OCI-LY7 (cell line): ENCODE data around the gene JCAD. TPM values are rescaled to one million over a fixed set of nuclear protein-coding genes. Genes with fewer than 3 reads are reported as not detected.

Experiments
- Bru-seq: library from RNA; stranded (reverse); fragments of 400-500 nt; gene quantifications from one replicate; lab custom pipeline; 2021; lab: Mats Ljungman, UMichigan
- BruChase-seq, 2 experiments: library from RNA; stranded (reverse); fragments of 400-500 nt; gene quantifications; one replicate each; lab custom pipeline; 2021; lab: Mats Ljungman, UMichigan
- BruUV-seq: library from RNA; stranded (reverse); fragments of 400-500 nt; replicated peaks from 2 replicates; lab custom pipeline; 2021; lab: Mats Ljungman, UMichigan
- CTCF ChIA-PET: fragments of 300-600 bp; sonication (Branson Sonifier 250); formaldehyde crosslinking; loops from one replicate; lab custom pipeline; 2022; ENCODE audit warnings: antibody characterized with exemption; ENCODE audit not compliant: unreplicated experiment; lab: Charles Lee
- POLR2A ChIA-PET: fragments of 300-600 bp; sonication (Branson Sonifier 250); formaldehyde crosslinking; loops from one replicate; lab custom pipeline; 2022; ENCODE audit warnings: antibody characterized with exemption; lab: Charles Lee
- DNase-seq: peaks from one replicate; pipeline ENCODE4 v3.0.0-alpha.2; 2015; ENCODE audit warnings: low spot score
- H2AFZ ChIP-seq: fragments of 200-600 bp; sonication (generic), shearing (Covaris generic); 2 replicates; pipeline ENCODE4 v1.6.1; 2014; ENCODE audit warnings: mild to moderate bottlenecking, antibody characterized with exemption, low read length, moderate library complexity
- H3K27ac ChIP-seq: fragments of 200-600 bp; sonication (generic); 2 replicates; pipeline ENCODE4 v1.5.1; 2014; ENCODE audit warnings: mixed run types, low read depth, mild to moderate bottlenecking, moderate library complexity, low read length, inconsistent platforms; ENCODE audit not compliant: poor library complexity, severe bottlenecking
- H3K36me3 ChIP-seq: fragments of 200-600 bp; sonication (generic); 2 replicates; pipeline ENCODE4 v1.6.1; 2014; ENCODE audit warnings: mild to moderate bottlenecking, antibody characterized with exemption, low read length, moderate library complexity, mixed read lengths; ENCODE audit not compliant: insufficient read depth
- H3K4me1 ChIP-seq: fragments of 200-600 bp; sonication (generic); 2 replicates; pipeline ENCODE4 v1.5.1; 2014; ENCODE audit warnings: mild to moderate bottlenecking, low read length; ENCODE audit not compliant: insufficient read depth, poor library complexity, severe bottlenecking
- H3K4me2 ChIP-seq: fragments of 200-600 bp; sonication (generic); 2 replicates; pipeline ENCODE4 v1.6.1; 2014; ENCODE audit warnings: mild to moderate bottlenecking, low read length
- H3K4me3 ChIP-seq: fragments of 200-600 bp; sonication (generic); 2 replicates; pipeline ENCODE4 v1.5.1; 2014; ENCODE audit warnings: mild to moderate bottlenecking, low read depth, low read length; ENCODE audit not compliant: poor library complexity, severe bottlenecking
- H3K79me2 ChIP-seq: fragments of 200-600 bp; sonication (generic); 2 replicates; pipeline ENCODE4 v1.6.1; 2016; ENCODE audit warnings: low read depth, mild to moderate bottlenecking, low read length, moderate library complexity, mixed read lengths; ENCODE audit not compliant: insufficient read depth
- H3K9me2 ChIP-seq: fragments of 200-600 bp; sonication (generic); 2 replicates; pipeline ENCODE4 v1.6.1; 2016; ENCODE audit warnings: mild to moderate bottlenecking, low read length, mixed read lengths; ENCODE audit not compliant: insufficient read depth
- H3K9me3 ChIP-seq: fragments of 200-600 bp; sonication (generic); 2 replicates; pipeline ENCODE4 v1.6.1; 2014; ENCODE audit warnings: mild to moderate bottlenecking, mixed run types, low read length, mixed read lengths
- H4K20me1 ChIP-seq: fragments of 200-600 bp; sonication (generic); 2 replicates; pipeline ENCODE4 v1.6.1; 2014; ENCODE audit warnings: mild to moderate bottlenecking, antibody characterized with exemption, low read length, moderate library complexity, mixed read lengths; ENCODE audit not compliant: insufficient read depth
- CTCF ChIP-seq: fragments of 200-600 bp; sonication (generic); conservative IDR thresholded peaks from 2 replicates; pipeline ENCODE4 v1.5.1; 2014; ENCODE audit warnings: mild to moderate bottlenecking, antibody characterized with exemption, low read length, moderate library complexity, mixed read lengths
- EZH2phosphoT487 ChIP-seq: fragments of 200-600 bp; sonication (generic); IDR thresholded peaks from 2 replicates; pipeline ENCODE4 v1.6.1; 2018; ENCODE audit warnings: low read depth, borderline replicate concordance, mild to moderate bottlenecking, mixed run types, antibody characterized with exemption, low read length, moderate library complexity, mixed read lengths
- intact Hi-C: fragments of 100-400 bp; cut with micrococcal nuclease; formaldehyde crosslinking; loops from one replicate; pipeline ENCODE4 v1.10.0; 2022; ENCODE audit not compliant: unreplicated experiment
- long read RNA-seq: library from polyadenylated mRNA; stranded (forward); transcript quantifications from one replicate; pipeline ENCODE4 v2.0.0, GENCODE V29; 2022
- total RNA-seq, 2 experiments: library from RNA; depleted of rRNA in 1 of 2; stranded (reverse); fragments of >200 nt in 1 of 2; shearing (Covaris generic) in 1 of 2; gene quantifications; 2 replicates each; pipeline ENCODE4 v1.2.3, GENCODE V29; 2014 to 2022

JCAD gene, protein sequence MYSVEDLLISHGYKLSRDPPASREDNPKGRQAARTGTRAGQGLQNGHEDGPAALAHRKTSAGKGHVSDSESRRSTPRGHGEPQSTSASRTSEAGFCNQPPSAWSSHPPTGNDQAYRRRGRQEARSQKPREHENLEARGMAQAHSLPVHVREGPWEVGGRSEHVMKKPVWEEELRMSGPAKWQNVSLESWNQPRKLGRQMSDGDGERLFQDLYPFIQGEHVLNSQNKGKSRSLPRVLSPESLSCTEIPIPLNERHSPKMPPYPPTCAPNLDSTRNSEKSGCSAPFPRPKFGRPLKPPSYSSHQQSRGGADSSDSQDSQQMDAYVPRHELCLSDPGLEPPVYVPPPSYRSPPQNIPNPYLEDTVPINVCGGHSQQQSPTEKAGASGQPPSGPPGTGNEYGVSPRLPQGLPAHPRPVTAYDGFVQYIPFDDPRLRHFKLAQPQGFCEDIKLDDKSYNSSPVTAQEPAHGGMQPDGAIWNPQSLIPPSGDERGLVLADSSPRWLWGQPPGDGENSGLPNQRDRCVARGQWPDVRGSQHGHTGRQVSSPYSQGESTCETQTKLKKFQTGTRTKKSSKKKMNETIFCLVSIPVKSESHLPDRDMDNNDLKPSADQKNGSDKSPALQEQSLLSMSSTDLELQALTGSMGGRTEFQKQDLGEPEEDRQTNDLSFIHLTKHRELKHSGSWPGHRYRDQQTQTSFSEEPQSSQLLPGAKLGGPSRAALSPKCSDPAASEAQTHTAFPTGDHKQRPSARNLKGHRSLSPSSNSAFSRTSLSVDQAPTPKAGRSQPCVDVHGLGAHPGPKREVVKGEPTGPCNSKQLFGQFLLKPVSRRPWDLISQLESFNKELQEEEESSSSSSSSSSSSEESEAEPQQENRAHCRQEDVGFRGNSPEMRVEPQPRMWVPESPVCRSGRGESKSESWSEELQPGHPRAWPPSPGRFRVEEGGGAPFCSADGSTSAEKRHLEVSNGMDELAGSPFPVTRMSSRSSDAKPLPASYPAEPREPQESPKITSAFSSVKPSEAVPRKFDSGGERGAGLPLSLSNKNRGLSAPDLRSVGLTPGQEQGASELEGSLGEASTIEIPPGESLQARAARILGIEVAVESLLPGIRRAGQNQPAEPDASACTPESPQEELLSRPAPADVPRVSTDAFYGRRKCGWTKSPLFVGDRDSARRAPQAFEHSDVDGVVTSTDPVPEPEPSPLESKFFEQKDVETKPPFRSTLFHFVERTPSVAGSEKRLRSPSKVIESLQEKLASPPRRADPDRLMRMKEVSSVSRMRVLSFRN (N-terminal part only)
- not detected in 2 replicates for total RNA-seq (2014; rRNA removed; shearing (Covaris generic))
- 0.04 TPM in 1 of 2 replicates, not detected in the other for total RNA-seq (2022)
- Bru-seq, nascent RNA = percentile 10 among the genes with signal in this experiment
- percentile 6 among the genes with signal in this experiment for BruChase-seq, experiment 1, labeled RNA remaining after a 6-hour chase
- percentile 12 among the genes with signal in this experiment for BruChase-seq, experiment 2, labeled RNA remaining after a 2-hour chase
- long read RNA-seq = 0 reads

DNA sequence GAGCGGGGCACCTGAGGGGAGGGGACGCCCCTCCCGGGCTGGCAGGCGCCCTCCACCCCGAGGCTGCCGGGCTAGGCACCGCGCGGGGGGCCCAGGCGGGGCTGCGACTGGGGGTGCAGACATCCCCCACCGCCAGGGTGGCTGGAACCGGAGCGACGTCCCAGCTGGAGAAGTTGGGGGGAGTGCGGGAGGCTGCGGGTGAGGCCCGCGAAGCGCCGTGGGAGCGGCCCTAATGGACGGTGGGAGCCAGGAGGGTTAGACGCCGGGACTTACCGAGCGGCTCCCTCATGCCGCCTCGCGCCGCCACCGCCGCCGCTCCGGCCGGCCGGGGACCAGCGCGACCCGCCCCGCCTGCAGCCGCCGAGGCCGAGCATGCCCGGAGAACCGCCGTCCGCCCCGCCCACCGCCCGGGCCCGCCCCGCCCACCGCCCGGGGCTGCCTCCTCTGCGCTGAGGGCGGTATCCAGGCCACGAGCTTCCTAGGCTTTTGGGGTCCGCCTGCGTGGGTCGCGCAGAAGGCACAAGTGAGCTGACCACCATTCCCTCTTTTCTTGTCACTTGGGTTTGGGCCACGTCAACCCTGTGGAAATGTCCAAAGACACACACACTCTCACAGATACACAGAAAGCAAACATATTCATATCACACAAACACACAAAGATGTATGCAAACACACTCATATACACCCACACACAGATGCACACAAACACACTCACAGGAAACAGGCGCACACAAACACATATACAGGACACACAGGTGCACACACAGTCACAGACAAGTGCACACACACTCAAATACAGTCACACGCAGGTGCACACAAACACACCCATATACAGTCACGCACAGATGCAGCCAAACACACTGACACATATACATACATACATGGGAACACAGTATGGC, at the start of gene JCAD:
Gene JCAD, minus strand, starts transcription at position 378 of the 899 bp plus-strand sequence. CDS start 11,774 bp downstream, outside the sequence.
- no peak for DNase-seq
- no peaks in the 10 kb centered on the region for H3K9me2 ChIP-seq
- no peak within 1 kb of the TSS for H3K4me2 ChIP-seq
- no peak for TF ChIP-seq EZH2phosphoT487
- no peak for TF ChIP-seq CTCF
- H3K4me3 ChIP-seq = no peak within 1 kb of the TSS
- no TSS peak for BruUV-seq
- intact Hi-C loops = no loop called here
- POLR2A ChIA-PET = no interaction called here
- no peaks in the 10 kb centered on the region for H3K9me3 ChIP-seq
- H3K36me3 ChIP-seq = no peaks in the 10 kb centered on the region
- H2AFZ ChIP-seq = no peak within 1 kb of the TSS
- CTCF ChIA-PET = no interaction called here
- H3K27ac ChIP-seq = no peak within 1 kb of the TSS
- H3K4me1 ChIP-seq = no peaks in the 10 kb centered on the region
- no peaks in the 10 kb centered on the region for H4K20me1 ChIP-seq
- no peaks in the 10 kb centered on the region for H3K79me2 ChIP-seq

- no peak overlapping the region for H3K4me3 ChIP-seq
- H4K20me1 ChIP-seq = no peaks in the 10 kb centered on the region
- H3K36me3 ChIP-seq = no peaks in the 10 kb centered on the region
- H3K4me1 ChIP-seq = no peaks in the 10 kb centered on the region
- POLR2A ChIA-PET = no interaction called here
- DNase-seq = no peak
- no peak overlapping the region for H3K27ac ChIP-seq
- intact Hi-C loops = no loop called here
- TF ChIP-seq EZH2phosphoT487 (no peak), CTCF (no peak)
- no peak overlapping the region for H3K4me2 ChIP-seq
- CTCF ChIA-PET = no interaction called here
- H3K9me2 ChIP-seq = no peaks in the 10 kb centered on the region
- H3K79me2 ChIP-seq = no peaks in the 10 kb centered on the region
- BruUV-seq = no TSS peak
- H3K9me3 ChIP-seq = no peaks in the 10 kb centered on the region
- H2AFZ ChIP-seq = no peak overlapping the region
Measured at GRCh38 chr10:30106987-30107386, 47.6 kb upstream of the JCAD start.
